Measurements from ENCODE around the gene XBP1. TPM values are rescaled to one million over a fixed set of nuclear protein-coding genes. Genes with fewer than 3 reads are reported as not detected.
"Not testable (repeated sequence)": the region's sequence is repeated elsewhere in the genome, so short reads cannot be mapped to it uniquely, and the experiment has no call there.

XBP1 gene
- total RNA-seq, 1 donor, result 247 TPM

DNA sequence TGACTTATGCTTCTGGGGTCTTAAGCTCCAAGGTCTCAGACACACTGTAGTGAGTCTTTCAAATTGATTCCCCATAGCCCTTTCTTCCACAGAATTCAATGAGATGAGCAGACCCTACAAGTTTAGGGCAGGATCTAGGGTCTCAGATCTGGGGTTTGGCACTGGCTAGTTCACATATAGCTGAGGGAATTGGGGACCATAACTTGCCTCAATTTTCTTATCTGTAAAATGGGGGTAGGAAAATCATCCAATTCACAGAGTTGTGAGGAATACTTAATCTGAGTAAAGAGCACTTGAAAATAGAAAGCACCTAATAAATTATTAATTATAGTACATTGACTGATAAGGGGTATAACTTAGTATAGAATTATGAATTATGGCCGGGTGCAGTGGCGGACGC, 33.7 kb downstream of the XBP1 start:
- H3K4me3 ChIP-seq (ENCODE audit: low read depth, low read length), result no peak overlapping the region
- TF ChIP-seq, protein P1, sequence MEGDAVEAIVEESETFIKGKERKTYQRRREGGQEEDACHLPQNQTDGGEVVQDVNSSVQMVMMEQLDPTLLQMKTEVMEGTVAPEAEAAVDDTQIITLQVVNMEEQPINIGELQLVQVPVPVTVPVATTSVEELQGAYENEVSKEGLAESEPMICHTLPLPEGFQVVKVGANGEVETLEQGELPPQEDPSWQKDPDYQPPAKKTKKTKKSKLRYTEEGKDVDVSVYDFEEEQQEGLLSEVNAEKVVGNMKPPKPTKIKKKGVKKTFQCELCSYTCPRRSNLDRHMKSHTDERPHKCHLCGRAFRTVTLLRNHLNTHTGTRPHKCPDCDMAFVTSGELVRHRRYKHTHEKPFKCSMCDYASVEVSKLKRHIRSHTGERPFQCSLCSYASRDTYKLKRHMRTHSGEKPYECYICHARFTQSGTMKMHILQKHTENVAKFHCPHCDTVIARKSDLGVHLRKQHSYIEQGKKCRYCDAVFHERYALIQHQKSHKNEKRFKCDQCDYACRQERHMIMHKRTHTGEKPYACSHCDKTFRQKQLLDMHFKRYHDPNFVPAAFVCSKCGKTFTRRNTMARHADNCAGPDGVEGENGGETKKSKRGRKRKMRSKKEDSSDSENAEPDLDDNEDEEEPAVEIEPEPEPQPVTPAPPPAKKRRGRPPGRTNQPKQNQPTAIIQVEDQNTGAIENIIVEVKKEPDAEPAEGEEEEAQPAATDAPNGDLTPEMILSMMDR (IDR thresholded peaks at IDR 0.05; ENCODE audit: insufficient read depth, low read depth, low read length), result no peak
- DNase-seq (ENCODE audit: low read depth), result no peak

DNA sequence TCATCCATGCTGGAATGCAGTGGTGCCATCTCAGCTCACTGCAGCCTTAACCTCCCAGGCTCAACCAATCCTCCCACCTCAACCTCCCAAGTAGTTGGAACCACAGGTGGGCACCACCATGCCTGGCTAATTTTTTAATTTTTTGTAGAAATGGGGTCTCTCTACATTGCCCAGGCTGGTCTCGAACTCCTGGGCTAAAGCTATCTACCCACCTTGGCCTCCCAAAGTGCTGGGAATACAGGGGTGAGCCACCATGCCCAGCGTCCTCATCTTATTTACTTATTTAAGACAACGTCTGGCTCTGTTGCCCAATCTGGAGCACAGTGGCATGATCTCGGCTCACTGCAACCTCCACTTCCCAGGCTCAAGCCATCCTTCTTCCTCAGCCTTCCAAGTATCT, 38.4 kb downstream of the XBP1 start:
- H3K4me3 ChIP-seq (ENCODE audit: low read depth, low read length); DNase-seq (ENCODE audit: low read depth): not testable (repeated sequence)

DNA sequence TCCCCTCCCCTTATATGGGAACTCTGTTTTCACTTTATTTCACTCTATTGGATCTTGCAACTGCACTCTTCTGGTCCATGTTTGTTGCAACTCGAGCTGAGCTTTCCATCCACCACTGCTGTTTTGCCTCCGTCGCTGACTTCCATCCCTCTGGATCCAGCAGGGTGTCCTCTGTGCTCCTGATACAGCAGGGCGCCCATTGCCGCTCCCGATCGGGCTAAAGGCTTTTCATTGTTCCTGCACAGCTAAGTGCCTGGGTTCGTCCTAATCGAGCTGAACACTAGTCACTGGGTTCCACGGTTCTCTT, 39.0 kb downstream of the XBP1 start:
- no peak for DNase-seq (ENCODE audit: low read depth)
- TF ChIP-seq, protein P1 (IDR thresholded peaks at IDR 0.05; ENCODE audit: insufficient read depth, low read depth, low read length), result no peak

DNA sequence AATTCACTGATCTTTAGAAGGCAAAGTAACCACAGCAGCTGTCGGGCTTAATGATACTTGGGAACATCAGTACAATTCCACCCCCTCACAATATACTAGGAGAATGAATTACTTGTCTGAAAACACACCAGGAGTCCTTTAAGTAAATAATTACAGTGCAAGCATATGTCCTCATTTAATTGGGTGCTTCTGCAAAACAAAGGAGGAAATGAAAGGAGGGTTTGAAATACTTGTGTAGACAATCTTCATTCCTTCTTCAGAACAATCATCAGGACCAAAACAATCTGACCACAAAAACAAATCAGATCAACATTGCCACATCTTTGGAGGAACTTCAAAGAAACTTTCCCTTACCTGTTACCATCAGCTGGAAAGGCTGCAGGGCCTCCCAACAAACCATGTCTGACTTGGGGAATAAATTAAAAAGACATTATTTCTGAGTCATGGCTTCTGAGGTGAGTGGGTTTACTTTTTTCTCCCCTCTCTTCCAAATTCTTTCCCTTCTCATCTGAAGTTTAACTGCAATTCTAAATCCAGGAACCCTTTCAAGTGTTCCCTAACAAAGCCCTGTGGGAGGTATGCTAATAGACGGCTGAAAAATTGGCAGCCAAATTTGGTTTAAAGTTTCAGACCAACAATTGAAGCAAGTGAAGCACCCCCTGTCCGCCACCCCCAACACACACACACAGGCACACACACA, 40.4 kb downstream of the XBP1 start:
- H3K4me3 ChIP-seq (ENCODE audit: low read depth, low read length), result no peak overlapping the region
- TF ChIP-seq, protein P1 (IDR thresholded peaks at IDR 0.05; ENCODE audit: insufficient read depth, low read depth, low read length), result no peak
- peak; percentile 59 for DNase-seq (ENCODE audit: low read depth)

More for the DNA sequence above, 39.0 kb downstream of the XBP1 start:
- H3K4me3 ChIP-seq (ENCODE audit: low read depth, low read length), result no peak overlapping the region

- not testable (repeated sequence) for H3K4me3 ChIP-seq (ENCODE audit: low read depth, low read length); DNase-seq (ENCODE audit: low read depth)
Observed at GRCh38 chr22:28754512-28754911, 45.9 kb downstream of the XBP1 start.

GRCh38 chr22:28750471-28750881, 49.9 kb downstream of the XBP1 start:
- no peak overlapping the region for H3K4me3 ChIP-seq (ENCODE audit: low read depth, low read length)
- TF ChIP-seq, protein P1 (IDR thresholded peaks at IDR 0.05; ENCODE audit: insufficient read depth, low read depth, low read length), result no peak
- peak; percentile 41 for DNase-seq (ENCODE audit: low read depth)

Small RNA genes lying within 50 kb of the gene (small RNA-seq; reads per million reads assigned to genes)
- not detected for gene Z93930.1

Other genes with a start within 250 kb of the XBP1 start
- gene TTC28, start 120.7 kb downstream of the XBP1 start, total RNA-seq, result 23.3 and 27.4 TPM in 2 replicates
- 17.4 and 22.0 TPM in 2 replicates for gene CHEK2, start 58.7 kb downstream of the XBP1 start, total RNA-seq
- 11.2 and 13.9 TPM in 2 replicates for gene HSCB, start 58.5 kb downstream of the XBP1 start, total RNA-seq
- gene CCDC117, start 27.9 kb downstream of the XBP1 start, total RNA-seq, result 21.6 and 34.5 TPM in 2 replicates
- gene ZNRF3, start 83.0 kb upstream of the XBP1 start, total RNA-seq, result 1.7 and 3.9 TPM in 2 replicates

Measured in fibroblast of villous mesenchyme (primary cell).